ENCODE data around the gene UXS1.

DNA sequence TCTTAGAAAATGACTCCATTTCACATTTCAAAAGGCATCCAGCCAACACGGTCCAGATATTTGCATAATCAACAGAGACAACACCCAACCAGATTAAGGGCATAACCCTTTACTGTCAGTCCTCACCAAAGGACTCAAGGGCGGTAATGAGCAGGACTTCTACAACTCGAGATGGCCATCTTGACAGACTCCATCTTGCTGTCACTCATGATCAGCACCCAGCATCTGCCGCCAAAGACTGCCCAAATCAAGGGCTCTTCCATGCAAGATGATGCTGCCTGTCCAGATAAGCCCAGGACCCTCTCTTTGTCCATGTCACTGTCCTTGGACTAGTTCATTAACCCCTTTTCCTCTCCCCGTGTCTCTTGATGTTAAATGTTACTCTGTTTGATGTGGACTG, 77.9 kb downstream of the UXS1 start:
- no peak for TF ChIP-seq ZFP30 (CRISPR knock-in tag; IDR thresholded peaks at IDR 0.05)
- no peak for TF ChIP-seq ARNTL (CRISPR knock-in tag; IDR thresholded peaks at IDR 0.05; ENCODE audit: borderline replicate concordance, low read depth)
- TF ChIP-seq, protein P1, sequence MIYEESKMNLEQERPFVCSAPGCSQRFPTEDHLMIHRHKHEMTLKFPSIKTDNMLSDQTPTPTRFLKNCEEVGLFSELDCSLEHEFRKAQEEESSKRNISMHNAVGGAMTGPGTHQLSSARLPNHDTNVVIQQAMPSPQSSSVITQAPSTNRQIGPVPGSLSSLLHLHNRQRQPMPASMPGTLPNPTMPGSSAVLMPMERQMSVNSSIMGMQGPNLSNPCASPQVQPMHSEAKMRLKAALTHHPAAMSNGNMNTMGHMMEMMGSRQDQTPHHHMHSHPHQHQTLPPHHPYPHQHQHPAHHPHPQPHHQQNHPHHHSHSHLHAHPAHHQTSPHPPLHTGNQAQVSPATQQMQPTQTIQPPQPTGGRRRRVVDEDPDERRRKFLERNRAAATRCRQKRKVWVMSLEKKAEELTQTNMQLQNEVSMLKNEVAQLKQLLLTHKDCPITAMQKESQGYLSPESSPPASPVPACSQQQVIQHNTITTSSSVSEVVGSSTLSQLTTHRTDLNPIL (CRISPR knock-in tag; IDR thresholded peaks at IDR 0.05; ENCODE audit: low read depth), result no peak
- TF ChIP-seq, protein P2, sequence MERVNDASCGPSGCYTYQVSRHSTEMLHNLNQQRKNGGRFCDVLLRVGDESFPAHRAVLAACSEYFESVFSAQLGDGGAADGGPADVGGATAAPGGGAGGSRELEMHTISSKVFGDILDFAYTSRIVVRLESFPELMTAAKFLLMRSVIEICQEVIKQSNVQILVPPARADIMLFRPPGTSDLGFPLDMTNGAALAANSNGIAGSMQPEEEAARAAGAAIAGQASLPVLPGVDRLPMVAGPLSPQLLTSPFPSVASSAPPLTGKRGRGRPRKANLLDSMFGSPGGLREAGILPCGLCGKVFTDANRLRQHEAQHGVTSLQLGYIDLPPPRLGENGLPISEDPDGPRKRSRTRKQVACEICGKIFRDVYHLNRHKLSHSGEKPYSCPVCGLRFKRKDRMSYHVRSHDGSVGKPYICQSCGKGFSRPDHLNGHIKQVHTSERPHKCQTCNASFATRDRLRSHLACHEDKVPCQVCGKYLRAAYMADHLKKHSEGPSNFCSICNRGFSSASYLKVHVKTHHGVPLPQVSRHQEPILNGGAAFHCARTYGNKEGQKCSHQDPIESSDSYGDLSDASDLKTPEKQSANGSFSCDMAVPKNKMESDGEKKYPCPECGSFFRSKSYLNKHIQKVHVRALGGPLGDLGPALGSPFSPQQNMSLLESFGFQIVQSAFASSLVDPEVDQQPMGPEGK (CRISPR knock-in tag; IDR thresholded peaks at IDR 0.05; ENCODE audit: borderline replicate concordance), result no peak
- no peak for TF ChIP-seq RARB (CRISPR knock-in tag; IDR thresholded peaks at IDR 0.05)
- no peak for TF ChIP-seq ZFP3 (CRISPR knock-in tag; IDR thresholded peaks at IDR 0.05)
- no peak for TF ChIP-seq PPARA (CRISPR knock-in tag; IDR thresholded peaks at IDR 0.05; ENCODE audit: borderline replicate concordance)
- TF ChIP-seq ISL1 (CRISPR knock-in tag; IDR thresholded peaks at IDR 0.05), result no peak
- no peak for TF ChIP-seq GLIS3 (CRISPR knock-in tag; IDR thresholded peaks at IDR 0.05)
- TF ChIP-seq ZNF565 (CRISPR knock-in tag; conservative IDR thresholded peaks at IDR 0.05; ENCODE audit: low read depth), result no peak
- TF ChIP-seq, protein P3, sequence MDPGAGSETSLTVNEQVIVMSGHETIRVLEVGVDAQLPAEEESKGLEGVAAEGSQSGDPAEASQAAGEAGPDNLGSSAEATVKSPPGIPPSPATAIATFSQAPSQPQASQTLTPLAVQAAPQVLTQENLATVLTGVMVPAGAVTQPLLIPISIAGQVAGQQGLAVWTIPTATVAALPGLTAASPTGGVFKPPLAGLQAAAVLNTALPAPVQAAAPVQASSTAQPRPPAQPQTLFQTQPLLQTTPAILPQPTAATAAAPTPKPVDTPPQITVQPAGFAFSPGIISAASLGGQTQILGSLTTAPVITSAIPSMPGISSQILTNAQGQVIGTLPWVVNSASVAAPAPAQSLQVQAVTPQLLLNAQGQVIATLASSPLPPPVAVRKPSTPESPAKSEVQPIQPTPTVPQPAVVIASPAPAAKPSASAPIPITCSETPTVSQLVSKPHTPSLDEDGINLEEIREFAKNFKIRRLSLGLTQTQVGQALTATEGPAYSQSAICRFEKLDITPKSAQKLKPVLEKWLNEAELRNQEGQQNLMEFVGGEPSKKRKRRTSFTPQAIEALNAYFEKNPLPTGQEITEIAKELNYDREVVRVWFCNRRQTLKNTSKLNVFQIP (CRISPR knock-in tag; IDR thresholded peaks at IDR 0.05; ENCODE audit: borderline replicate concordance, low read depth), result no peak
- TF ChIP-seq, protein P4, sequence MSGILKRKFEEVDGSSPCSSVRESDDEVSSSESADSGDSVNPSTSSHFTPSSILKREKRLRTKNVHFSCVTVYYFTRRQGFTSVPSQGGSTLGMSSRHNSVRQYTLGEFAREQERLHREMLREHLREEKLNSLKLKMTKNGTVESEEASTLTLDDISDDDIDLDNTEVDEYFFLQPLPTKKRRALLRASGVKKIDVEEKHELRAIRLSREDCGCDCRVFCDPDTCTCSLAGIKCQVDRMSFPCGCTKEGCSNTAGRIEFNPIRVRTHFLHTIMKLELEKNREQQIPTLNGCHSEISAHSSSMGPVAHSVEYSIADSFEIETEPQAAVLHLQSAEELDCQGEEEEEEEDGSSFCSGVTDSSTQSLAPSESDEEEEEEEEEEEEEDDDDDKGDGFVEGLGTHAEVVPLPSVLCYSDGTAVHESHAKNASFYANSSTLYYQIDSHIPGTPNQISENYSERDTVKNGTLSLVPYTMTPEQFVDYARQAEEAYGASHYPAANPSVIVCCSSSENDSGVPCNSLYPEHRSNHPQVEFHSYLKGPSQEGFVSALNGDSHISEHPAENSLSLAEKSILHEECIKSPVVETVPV (CRISPR knock-in tag; IDR thresholded peaks at IDR 0.05), result no peak
- no peak for TF ChIP-seq BACH2 (CRISPR knock-in tag; IDR thresholded peaks at IDR 0.05; ENCODE audit: borderline replicate concordance)
- TF ChIP-seq, protein P5, sequence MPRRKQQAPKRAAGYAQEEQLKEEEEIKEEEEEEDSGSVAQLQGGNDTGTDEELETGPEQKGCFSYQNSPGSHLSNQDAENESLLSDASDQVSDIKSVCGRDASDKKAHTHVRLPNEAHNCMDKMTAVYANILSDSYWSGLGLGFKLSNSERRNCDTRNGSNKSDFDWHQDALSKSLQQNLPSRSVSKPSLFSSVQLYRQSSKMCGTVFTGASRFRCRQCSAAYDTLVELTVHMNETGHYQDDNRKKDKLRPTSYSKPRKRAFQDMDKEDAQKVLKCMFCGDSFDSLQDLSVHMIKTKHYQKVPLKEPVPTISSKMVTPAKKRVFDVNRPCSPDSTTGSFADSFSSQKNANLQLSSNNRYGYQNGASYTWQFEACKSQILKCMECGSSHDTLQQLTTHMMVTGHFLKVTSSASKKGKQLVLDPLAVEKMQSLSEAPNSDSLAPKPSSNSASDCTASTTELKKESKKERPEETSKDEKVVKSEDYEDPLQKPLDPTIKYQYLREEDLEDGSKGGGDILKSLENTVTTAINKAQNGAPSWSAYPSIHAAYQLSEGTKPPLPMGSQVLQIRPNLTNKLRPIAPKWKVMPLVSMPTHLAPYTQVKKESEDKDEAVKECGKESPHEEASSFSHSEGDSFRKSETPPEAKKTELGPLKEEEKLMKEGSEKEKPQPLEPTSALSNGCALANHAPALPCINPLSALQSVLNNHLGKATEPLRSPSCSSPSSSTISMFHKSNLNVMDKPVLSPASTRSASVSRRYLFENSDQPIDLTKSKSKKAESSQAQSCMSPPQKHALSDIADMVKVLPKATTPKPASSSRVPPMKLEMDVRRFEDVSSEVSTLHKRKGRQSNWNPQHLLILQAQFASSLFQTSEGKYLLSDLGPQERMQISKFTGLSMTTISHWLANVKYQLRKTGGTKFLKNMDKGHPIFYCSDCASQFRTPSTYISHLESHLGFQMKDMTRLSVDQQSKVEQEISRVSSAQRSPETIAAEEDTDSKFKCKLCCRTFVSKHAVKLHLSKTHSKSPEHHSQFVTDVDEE (CRISPR knock-in tag; IDR thresholded peaks at IDR 0.05), result no peak

Measured in SK-N-SH treated with all-trans-retinoic acid at 6 μM for 48 hours (cell line).